ENCODE results near the gene OR51F1. TPM values are rescaled to one million over a fixed set of nuclear protein-coding genes. Genes with fewer than 3 reads are reported as not detected.
"Not testable (repeated sequence)": the region's sequence is repeated elsewhere in the genome, so short reads cannot be mapped to it uniquely, and the experiment has no call there.

The OR51F1 gene
- total RNA-seq, 2 experiments from 2014 or later = not detected

- H3K27me3 Mint-ChIP-seq = peaks cover 15% of the 10 kb centered on the region
- ATAC-seq (no peak), DNase-seq (no peak)
- intact Hi-C loops (cut with DNase I, micrococcal nuclease) = no loop called here
- no peak overlapping the region for H3K4me3 Mint-ChIP-seq
- ChIA-PET POLR2A (no interaction called here), CTCF (no interaction called here)
- no peak overlapping the region for H3K27ac Mint-ChIP-seq
- no peaks in the 10 kb centered on the region for H3K36me3 Mint-ChIP-seq (ENCODE audit: low read depth)
- no peaks in the 10 kb centered on the region for H3K4me1 Mint-ChIP-seq
- no peaks in the 10 kb centered on the region for H3K9me3 Mint-ChIP-seq (ENCODE audit: low read depth)
Observed at GRCh38 chr11:4748438-4748837, 21.3 kb downstream of the OR51F1 start.

GRCh38 chr11:4740735-4741134 lies 29.0 kb downstream of the OR51F1 start:
- CTCF ChIA-PET = no interaction called here
- intact Hi-C loops (cut with DNase I, micrococcal nuclease) = no loop called here
- Mint-ChIP-seq H3K27me3 (peaks cover 15% of the 10 kb centered on the region), H3K27ac (no peak overlapping the region), H3K4me1 (no peaks in the 10 kb centered on the region), H3K36me3 (ENCODE audit: low read depth) (no peaks in the 10 kb centered on the region), H3K4me3 (no peak overlapping the region), H3K9me3 (ENCODE audit: low read depth) (no peaks in the 10 kb centered on the region)
- ATAC-seq = no peak
- POLR2A ChIA-PET = no interaction called here
- no peak for DNase-seq

DNA sequence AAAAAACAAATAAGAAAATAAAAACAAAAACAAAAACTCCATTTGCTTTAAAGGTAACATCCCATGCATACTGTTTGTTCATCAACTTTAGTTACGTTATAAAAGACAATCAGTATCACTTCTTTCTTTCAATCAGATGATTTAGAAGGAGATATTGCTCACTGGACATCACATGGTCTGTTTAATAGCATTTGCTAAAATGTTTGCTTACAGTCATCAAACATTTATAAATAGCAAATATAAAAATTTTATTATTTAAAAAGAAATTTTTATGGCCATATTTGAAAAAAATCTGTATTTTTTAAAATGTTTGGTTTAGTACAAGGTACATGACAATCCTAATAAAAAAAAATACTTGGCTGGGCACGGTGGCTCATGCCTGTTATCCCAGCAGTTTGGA lies 42.6 kb downstream of the OR51F1 start:
- ATAC-seq = no peak
- no peak for DNase-seq
- H3K27ac Mint-ChIP-seq = no peak overlapping the region
- intact Hi-C loops (cut with DNase I, micrococcal nuclease) = no loop called here
- no peaks in the 10 kb centered on the region for H3K9me3 Mint-ChIP-seq (ENCODE audit: low read depth)
- ChIA-PET POLR2A (no interaction called here), CTCF (no interaction called here)
- no peaks in the 10 kb centered on the region for H3K4me1 Mint-ChIP-seq
- H3K4me3 Mint-ChIP-seq = no peak overlapping the region
- no peaks in the 10 kb centered on the region for H3K27me3 Mint-ChIP-seq
- no peaks in the 10 kb centered on the region for H3K36me3 Mint-ChIP-seq (ENCODE audit: low read depth)

DNA sequence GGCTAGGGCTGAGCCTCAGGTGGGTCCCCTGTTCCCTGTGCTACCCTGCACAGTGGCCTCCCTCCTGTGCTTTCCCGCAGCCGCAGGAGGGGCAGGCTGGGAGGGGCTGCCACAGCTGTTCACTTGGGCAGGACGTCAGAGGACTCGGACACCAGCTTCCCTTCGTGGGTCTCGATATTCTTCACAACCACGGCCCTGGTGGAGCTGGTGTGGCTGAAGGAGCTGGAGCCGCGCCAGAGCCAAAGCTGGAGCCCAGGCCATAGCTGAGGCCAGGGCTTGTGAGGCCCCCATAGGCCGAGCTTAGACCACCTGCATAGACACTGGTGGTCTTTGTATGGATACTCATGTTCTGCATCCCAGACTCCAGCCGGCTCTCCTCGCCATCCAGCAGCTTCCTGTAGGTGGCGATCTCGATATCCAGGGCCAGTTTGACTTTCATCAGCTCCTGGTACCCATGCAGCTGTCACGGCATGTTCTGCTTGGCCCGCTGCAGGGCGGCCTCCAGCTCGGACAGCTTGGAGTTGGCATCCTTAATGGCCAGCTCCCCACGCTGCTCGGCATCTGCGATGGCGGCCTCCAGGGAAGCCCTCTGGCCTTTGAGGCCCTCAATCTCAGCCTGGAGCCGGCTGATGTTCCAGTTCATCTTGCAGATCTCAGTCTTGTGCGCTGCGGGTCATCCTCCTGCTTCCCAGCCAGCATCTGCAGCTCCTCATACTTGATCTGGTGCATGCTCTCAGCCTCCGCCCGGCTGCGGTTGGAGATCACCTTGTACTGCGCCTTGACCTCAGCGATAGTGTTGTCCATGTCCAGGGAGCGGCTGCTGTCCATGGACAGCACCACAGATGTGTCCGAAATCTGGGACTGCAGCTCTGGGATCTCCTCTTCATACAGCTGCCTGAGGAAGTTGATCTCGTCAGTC lies 46.9 kb downstream of the OR51F1 start:
- DNase-seq; H3K4me3 Mint-ChIP-seq; ATAC-seq; H3K9me3 Mint-ChIP-seq (ENCODE audit: low read depth); intact Hi-C loops (cut with DNase I, micrococcal nuclease); POLR2A ChIA-PET; H3K4me1 Mint-ChIP-seq; H3K27ac Mint-ChIP-seq; H3K36me3 Mint-ChIP-seq (ENCODE audit: low read depth); H3K27me3 Mint-ChIP-seq; CTCF ChIA-PET: not testable (repeated sequence)

Other genes starting within 250 kb of the OR51F1 start
- gene OR52M1, start 224.7 kb downstream of the OR51F1 start, total RNA-seq = not detected
- not detected for gene OR52I2, start 188.2 kb downstream of the OR51F1 start, total RNA-seq
- gene OR52I1, start 175.9 kb downstream of the OR51F1 start, total RNA-seq = not detected
- gene TRIM68, start 161.7 kb downstream of the OR51F1 start, total RNA-seq = 1 to 10 TPM; 8.9 to 9.2 TPM
- not detected for gene OR51D1, start 132.5 kb downstream of the OR51F1 start, total RNA-seq
- not detected for gene OR51E1, start 126.0 kb downstream of the OR51F1 start, total RNA-seq
- not detected for gene OR51E2, start 72.1 kb downstream of the OR51F1 start, total RNA-seq
- not detected for gene MMP26, start 65.2 kb downstream of the OR51F1 start, total RNA-seq
- gene OR52R1, start 34.4 kb upstream of the OR51F1 start, total RNA-seq = not detected
- gene OR51F2, start 51.4 kb upstream of the OR51F1 start, total RNA-seq = not detected
- not detected for gene OR51S1, start 79.3 kb upstream of the OR51F1 start, total RNA-seq
- not detected for gene OR51T1, start 112.0 kb upstream of the OR51F1 start, total RNA-seq
- not detected for gene OR51A7, start 133.8 kb upstream of the OR51F1 start, total RNA-seq
- not detected for gene OR51G2, start 149.4 kb upstream of the OR51F1 start, total RNA-seq
- not detected for gene OR51G1, start 154.4 kb upstream of the OR51F1 start, total RNA-seq
- gene OR51A4, start 177.7 kb upstream of the OR51F1 start, total RNA-seq = not detected
- gene OR51A2, start 185.8 kb upstream of the OR51F1 start, total RNA-seq = not detected
- not detected for gene OR51L1, start 224.9 kb upstream of the OR51F1 start, total RNA-seq

Data from activated CD4-positive, alpha-beta T cell treated with anti-CD3 and anti-CD28 coated beads for 36 hours (primary cell).